Esophagus muscularis mucosa (tissue), 2 donors: ENCODE data around the gene HOXA4.

Experiments
- POLR2A ChIP-seq: fragments of 450-650 bp; IDR thresholded peaks from one replicate; pipeline ENCODE4 v1.6.1; 2017; ENCODE audit warnings: antibody characterized with exemption, moderate library complexity, mild to moderate bottlenecking, low read depth
- POLR2AphosphoS5 ChIP-seq, 2 donors: sonication (generic); formaldehyde crosslinking; IDR thresholded peaks; one replicate each; pipeline ENCODE4 v1.6.1; 2017; ENCODE audit warnings: antibody characterized with exemption in 2 of 2

GRCh38 chr7:27104341-27105058 lies 26.1 kb downstream of the HOXA4 start:
- TF ChIP-seq POLR2AphosphoS5 (IDR thresholded peaks at IDR 0.05) (no peak), POLR2A (no peak)
